ENCODE data around the gene RAB26. TPM values are rescaled to one million over a fixed set of nuclear protein-coding genes. Genes with fewer than 3 reads are reported as not detected.
"Not testable (repeated sequence)": the region's sequence is repeated elsewhere in the genome, so short reads cannot be mapped to it uniquely, and the experiment has no call there.

Gene RAB26
- polyA plus RNA-seq, 5 donors, result 1.0 to 1.8 (median 1.5) TPM

DNA sequence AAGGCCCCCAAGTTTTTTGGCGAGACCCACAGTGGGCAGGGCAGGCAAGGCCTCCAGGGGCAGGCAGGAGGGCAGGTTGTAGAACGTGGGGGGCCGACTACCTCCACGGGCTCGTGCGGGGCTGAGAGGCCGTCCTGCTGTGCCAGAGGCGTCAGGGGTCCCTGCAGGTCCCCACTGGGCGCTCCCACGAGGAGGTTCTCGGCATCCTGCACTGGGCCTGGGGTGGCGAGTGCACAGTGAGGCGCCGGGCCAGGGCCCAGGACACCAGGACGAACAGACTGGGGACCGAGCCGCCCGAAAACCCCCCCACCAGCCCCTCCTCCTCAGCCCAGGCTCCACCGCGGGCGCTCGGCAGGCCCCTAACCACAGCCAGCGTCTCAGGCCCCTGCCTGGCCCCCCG lies 32.0 kb upstream of the RAB26 start:
- DNase-seq, result not testable (repeated sequence)

DNA sequence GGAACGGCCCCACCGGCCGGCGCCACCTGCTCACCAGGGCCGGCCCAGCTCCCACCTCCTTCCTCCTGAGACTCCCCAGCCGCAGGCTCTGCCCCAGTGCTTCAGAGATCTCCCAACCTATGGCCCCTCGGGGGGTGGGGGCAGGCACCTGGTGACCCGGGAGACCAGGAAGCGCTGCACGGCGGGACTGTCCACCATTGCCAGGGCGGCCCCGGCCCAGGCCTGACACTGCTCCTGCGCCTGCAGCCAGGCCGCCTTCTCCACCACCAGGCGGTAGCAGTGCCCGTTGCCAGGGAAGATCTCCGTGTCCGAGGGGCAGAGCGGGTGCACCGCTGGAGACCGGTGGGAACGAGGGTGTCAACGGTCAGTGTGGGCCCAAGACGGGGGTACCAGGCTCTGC lies 31.1 kb upstream of the RAB26 start:
- DNase-seq, result not testable (repeated sequence)

DNA sequence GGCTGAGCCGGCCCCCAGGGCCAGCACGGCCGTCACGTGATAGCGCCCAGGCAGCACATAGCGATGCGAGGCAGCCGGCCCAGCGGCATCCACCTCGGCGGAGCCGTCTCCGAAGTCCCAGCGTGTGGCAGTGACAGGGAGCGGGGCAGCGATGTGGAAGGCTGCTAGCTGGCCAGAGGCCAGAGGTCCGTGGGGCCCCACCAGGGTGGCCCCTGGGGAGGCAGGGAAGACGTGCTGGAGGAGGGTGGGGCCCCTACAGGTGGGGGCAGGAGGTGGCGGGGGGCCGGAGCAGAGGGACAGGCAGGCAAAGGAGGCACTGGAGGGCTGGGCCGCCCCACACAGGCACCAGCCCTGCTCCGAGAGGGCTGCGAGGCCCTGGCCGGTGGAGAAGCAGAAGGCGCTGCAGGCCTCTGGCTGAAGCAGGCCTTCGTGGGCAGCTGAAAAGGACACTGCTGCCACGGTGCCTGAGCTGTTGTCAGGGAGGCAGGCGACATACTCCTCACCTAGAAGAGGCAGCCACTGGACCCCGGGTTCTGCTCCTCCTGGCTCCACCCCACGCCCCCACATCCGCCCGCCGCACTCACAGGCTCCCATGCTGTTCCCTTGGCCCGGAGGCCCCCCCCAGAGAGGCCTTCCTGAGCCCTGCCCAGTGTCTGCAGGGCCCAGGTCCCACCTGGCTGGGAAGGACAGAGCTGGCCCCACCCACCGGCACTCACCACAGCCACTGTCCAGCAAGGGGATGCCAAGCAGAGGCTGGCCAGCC lies 30.3 kb upstream of the RAB26 start:
- not testable (repeated sequence) for DNase-seq

DNA sequence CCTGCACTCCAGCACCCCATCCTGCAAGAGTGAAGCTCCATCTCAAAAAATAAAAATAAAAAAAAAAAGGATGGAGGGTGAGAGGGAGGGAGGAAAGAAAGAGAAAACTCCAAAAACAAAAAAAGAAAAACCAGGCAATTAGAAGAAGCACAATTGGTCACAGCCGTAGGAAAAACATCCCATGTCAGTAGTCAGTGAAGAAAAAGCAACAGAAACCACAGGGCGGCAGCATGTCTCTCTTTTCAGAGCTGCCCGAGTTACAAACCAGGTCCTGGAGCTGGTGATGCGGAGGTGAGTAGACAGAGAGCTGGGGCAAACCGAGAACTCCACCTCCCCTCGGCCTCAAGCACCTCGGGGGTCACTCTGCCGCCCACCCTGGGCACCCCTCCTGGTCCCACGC lies 27.1 kb upstream of the RAB26 start:
- DNase-seq, result not testable (repeated sequence)

DNA sequence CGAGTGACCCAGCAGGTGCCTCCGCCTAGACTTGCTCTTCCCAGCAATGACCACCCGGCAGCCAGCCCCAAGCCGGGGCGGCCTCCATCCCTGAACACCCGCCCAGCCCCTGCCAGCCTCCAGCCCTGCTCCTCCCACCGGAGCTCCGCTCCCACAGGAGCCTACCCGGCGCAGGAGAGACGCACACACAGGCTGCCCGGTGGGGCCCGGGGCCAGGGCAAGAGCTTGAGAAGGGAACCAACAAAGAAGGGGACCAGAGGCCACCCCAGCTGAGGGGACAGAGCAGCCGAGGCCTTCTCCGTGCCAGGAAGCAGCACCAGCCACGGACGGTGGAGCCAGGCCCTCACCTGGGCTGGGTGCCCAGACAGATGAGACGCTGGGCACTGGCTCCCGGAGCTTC lies 26.6 kb upstream of the RAB26 start:
- no peak for DNase-seq

DNA sequence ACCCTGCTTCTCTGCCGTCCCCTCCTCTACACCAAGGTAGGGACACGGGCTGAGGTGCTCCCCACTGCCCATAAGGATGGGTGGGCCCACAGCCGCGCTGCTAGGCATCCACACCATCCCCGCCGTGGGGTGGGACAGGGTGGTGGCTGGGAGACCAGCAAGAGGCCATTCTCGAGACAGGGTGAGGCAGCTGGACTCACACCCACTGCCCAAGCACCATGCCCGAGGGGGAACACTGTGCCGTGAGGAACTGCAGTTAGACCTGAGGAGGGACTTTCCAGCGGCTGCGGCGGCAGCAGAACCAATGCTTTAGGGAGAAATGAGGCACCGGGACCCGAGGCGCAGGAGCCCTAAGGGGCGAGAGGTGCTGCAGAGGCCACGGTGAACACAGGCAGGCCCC lies 26.0 kb upstream of the RAB26 start:
- DNase-seq, result no peak

DNA sequence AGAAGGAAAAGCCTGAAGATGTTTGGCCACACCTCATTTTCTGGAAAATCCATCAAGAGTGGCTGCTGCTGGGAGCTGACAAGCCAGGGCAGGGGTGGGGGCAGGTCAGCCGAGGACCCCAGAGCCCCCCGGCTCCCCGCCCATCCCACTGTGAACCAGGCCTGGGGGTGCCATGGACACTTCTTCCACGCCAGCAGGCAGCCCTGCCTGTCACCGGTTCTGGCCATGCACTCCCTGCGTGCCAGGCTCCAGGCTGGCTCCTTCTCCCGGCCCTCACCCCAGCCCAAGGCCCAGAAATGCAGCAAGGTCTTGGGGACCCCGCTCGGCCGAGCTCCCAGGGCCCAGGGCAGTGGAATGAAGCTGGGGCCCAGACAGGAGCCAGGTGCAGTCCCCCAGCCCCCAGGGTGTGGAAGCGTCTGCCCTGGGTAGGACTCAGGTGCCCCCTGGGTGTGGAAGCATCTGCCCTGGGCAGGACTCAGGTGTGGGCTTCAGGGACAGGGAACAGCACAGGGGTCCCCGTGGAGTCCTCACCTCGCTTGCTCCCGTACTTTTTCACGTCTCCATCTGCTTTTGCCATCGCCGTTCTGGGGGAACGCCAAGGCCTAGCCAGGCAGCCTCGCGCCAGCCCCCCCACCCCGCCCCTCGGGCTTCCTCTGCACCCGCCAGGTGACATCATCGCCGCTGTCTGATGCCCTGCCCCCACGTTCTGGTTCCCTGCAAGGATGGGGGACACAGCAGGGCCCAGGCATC lies 25.3 kb upstream of the RAB26 start:
- DNase-seq, result not testable (repeated sequence)

DNA sequence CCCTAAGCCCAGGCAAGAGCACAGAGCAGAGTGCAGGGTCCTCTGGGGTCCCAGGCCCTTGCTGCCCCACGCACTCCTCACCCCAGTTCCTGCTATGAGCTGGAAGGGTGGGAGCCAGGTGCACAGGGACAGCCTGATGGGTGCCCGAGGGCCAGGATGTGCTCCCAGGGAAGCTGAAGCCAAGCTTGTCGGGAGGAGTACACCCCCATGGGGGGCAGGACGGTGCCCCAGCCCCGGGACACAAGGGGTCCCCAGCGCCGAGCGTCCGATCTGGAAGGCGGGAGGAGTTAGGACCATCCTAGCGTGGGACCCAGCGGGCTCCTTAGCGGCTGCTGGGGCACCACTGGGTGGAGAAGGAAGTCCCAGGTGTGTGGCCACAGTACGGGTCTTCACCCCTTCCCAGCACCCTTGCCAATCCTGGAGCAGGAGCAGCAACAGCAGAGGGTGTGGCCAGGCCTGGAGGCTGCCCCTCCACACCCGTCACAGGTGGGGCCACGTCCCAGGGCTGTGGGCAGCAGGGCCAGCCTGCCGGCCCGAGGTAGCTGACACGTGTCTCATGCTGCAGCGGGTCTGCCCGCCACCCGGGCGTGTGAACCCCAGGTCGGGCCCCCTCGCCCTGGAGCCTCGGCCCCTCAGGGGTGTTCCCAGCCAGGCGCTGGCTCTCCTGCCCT lies 24.6 kb upstream of the RAB26 start:
- DNase-seq, result not testable (repeated sequence)

DNA sequence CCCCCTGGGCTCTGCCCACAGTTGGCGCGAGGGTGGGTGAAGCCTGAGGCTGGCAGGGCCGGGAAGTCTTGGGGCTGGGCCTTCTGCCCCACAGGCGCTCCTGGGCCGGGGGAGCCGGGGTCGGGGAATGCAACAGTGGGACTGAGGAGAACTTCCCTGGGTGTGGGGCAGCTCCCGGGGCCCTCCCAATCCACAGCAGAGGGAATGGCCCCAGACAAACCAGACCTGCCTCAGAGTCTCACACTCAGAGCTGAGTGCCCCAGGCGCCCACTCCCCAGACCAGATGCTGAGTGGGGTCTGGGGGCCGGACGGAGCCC lies 24.1 kb upstream of the RAB26 start:
- not testable (repeated sequence) for DNase-seq

DNA sequence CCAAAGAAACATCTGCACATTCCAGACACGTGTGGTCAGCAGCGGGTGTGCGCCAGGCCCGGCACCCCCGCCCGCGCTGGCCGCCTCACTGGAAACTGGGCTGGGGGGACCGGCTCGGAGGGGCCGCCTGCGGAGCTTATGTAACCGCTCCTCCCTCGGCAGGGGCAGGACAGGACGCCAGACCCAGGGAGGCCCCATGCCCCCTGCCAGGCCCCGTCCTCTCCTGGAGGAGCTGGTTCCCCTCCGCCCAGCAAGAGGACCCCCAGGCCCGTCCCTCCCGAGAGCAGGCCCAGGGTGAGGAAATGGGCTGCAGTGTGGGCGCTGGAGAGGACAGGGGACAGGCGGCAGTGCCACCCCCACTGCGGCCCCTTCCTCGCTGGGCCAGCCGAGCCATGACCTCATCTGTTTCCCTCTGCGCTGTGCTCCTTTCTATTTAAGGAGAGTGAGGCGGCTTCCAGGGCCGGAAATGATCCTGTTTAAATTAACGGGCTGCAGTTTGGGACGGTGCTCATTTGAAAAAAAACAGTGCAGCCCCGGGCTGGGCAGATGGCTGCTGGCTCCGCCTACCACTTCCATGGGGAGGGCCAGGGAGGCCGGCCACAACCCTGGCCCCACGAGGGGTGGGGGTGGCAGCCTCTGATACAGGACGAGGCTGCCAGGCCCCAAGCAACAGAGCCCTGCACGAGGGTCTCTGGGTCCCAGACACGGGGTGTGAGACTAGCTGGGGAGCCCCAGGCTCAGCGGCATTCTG lies 23.6 kb upstream of the RAB26 start:
- peak; percentile 82 to 83 for DNase-seq

DNA sequence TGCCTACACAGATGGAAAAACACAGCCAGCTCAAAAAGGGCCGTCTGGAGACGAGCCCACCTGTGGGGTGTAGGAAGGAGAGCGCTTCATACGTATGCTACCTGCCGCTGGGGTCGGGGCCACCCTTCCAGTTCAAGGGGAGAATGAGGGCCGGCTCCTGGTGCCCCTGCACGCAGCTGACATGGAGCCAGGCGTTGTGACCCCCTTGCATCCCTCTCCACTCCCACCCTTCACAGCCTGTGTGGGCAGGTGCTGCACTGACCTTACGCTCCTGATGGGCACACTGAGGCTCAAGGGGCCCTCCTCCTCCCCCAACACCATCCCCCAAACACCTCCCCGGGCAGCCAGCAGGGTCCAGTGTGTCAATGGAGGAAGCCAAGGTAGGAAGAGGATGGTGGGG lies 22.8 kb upstream of the RAB26 start:
- not testable (repeated sequence) for DNase-seq

DNA sequence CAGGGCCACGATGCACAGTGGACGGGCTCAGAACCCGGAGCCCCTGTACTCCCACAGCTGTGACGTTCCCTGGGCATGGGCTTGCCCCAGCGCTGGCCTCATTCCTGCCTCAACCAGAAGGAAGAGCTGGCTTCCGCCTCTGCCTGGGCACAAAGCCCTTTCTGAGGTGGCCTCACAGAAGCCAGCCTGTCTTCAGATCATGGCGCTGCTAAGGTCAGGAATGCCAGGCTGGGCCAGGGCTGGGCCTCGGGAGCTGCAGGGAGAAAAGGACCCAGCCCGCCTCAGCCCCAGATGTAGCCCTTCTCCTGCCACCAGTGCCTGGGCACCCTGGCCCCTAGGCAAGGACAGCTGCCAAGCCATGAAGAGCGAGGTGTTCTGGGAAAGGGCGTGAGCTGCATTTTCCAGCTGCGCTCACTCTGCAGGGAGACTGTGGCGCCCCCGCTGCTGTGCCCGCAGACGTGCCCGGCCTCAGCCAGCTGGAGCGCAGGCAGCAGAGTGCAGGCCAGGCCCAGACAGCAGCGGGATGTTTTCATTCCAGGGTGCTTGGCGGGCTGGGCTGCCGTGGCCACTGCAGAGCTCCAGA lies 22.2 kb upstream of the RAB26 start:
- DNase-seq, result not testable (repeated sequence)

DNA sequence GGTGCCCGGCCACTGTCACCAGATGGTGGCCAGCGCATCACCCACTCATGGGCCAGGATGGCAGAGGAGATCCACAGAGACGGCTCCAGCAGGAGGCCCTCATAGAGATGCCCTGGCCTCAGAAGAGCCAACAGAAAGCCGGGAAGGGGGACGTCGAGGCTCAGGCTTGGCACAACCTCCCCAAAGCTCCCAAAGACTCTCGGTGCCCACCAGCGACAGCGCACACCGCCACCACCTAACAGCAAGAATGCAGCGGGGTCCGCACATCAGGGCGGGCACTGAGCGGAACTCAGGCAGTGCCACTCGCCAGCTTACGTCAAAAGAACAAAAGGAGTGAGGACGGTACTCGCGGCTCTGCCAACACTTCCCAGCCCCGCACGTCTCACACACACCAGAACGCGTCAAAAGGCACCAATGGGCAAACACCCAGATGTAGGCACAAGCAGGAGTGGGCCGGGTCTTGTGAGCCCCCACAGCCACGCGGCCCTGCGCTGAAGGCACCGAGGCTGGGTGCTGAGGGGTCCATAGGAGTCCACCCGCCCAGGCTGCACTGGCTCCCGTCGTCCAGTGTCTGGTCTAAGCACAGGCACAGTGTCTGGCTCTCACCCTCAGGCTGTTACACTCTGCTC lies 21.4 kb upstream of the RAB26 start:
- not testable (repeated sequence) for DNase-seq

DNA sequence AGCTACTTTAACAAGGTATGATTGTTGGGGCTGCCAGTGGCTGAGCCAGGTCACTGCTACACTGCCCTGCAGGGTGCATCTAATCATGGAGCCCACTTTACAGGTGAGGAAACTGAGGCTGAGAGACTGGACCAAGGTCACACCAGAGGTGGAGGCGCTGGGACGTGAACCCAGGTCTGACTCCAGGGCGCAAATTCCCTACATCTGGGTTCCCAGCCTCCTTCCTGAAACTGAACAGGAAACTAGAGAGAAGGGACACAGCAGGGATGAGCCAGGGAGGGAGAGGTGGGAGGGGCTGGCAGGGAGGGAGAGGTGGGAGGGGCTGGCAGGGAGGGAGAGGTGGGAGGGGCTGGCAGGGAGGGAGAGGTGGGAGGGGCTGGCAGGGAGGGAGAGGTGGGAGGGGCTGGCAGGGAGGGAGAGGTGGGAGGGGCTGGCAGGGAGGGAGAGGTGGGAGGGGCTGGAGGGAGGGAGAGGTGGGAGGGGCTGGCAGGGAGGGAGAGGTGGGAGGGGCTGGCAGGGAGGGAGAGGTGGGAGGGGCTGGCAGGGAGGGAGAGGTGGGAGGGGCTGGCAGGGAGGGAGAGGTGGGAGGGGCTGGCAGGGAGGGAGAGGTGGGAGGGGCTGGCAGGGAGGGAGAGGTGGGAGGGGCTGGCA lies 20.7 kb upstream of the RAB26 start:
- peak in 1 of 2 donors; percentile 42 for DNase-seq

DNA sequence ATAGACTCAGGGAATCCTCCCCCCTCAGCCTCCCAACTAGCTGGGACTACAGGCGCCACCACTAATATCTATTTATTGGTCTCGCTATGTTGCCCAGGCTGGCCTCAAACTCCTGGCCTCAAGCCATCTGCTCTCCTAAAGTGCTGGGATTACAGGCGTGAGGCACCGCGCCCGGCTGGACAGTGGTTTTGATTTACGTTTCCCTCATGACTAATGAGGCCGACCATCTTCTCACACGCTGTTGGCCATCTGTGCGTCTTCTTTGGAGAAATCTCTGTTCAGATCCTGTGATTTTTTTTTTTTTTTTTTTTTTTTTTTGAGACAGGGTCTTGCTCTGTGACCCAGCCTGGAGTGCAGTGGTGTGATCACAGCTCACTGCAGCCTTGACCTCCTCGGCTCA lies 19.2 kb upstream of the RAB26 start:
- DNase-seq, result not testable (repeated sequence)

DNA sequence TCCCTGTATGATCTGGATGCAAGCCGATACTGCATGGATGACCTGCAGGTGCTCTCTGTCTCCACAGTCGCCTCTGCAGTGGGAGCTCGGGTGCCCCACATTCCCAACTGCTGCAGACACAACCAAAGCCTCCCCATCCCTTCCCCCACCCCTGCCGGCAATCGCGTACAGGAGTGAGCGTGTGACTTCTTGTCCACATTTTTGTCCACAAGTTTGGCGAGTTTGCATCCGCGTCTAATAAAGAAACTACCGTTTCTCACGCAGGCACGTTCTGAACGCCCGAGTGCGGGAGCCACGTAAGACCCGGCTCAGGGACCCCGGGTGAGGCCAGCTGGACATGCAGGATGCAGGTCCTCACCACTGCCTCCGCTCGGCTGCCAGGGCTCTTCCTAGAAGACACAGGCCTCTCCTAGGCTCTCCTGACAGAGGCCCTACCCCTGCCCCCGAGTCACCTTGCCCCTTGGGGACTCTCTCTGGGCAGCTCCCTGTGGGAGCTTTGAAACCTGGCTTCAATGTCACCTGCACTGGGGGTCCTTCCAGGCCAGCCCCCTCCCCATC lies 18.5 kb upstream of the RAB26 start:
- DNase-seq, result not testable (repeated sequence)

DNA sequence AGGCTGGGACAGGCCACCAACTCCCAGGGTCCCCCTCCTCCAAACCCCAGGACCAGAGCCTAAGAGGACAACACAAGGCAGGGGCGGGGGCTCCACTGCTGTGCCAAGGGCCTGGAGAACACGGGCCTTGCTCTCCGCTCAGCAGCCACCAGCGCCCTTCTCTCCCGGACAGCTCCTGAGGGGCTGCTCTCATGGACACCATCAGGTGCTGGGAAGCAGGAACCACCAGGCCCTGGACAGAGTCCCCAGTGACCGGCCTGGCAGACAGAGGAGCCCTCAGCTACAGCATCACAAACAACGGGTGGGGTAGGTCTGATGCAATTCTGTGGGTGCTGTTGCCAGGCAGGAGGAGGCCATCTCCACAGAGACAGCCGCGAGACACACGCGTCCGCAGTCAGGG lies 14.6 kb upstream of the RAB26 start:
- DNase-seq, result not testable (repeated sequence)

DNA sequence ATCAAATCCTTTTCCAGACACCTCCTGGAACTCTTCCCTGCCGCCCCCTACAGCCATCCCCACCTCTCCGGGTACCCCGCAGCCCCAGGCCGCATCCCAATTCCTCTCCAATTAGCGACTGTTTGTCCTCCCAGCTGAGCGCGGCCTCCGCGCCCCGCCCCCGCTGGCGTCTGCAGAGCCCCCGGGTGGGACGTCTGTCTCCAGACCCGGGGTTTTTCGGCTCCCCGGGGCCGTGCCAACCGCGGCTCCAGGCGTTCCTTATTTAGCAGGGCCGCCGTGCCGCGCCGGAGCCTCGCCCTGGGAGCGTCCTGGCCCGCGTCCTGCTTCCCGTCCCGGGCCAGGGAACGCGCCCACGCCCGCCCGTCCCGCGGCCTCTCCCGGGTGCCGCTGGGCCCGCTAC lies 13.4 kb upstream of the RAB26 start:
- DNase-seq, result not testable (repeated sequence)

DNA sequence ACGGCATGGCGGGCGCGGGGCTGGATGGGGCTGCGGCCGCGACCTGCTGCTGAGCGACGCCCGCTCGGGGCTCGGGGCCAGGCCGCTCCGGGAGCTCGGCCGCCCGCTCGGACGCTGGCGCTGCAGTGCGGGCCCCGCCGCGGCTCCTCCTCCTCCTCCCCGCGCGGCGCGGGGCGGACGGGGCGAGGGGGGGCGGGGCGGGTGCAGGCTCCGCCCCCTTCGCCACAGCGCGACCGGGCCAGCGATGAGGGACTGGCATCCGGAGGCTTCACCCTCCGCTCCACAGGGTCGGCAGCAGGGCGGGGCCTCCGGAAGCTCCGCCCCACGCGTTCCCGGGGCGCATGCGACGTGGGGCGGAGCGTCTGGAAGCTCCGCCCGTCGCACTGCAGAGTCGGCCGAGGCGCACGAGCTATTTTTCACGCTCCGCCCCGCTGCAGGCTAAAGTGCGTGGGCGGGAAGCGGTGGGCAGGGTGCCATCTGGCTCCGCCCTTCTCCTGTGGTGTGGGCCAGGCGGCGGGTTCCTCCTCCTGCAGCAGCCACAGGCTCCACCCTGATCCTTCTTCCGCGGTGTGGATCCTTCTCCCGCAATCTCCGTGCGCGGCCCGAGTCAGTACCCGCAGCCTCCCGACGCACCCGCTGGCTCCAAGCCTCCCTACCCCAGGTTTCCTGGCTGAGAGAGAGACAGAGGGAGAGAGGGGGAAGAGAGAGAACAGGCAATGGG lies 12.5 kb upstream of the RAB26 start, which contains the start of gene PKD1:
PKD1 (minus strand) TSS at position 129 of the 721 bp plus-strand sequence. CDS start 209 bp downstream, outside the sequence.
- peak; percentile 97 to 98 for DNase-seq
